Urinary bladder (tissue), 4 donors: ENCODE data around the gene RALGPS1. TPM values are rescaled to one million over a fixed set of nuclear protein-coding genes. Genes with fewer than 3 reads are reported as not detected.

Experiments used
- DNase-seq: peaks from one replicate; pipeline ENCODE4 v3.0.0-alpha.2; 2015; ENCODE audit errors: extremely low spot score
- H3K27ac ChIP-seq: one replicate; pipeline ENCODE4 v1.5.1; 2013; ENCODE audit warnings: low read depth, mild to moderate bottlenecking, moderate library complexity
- H3K36me3 ChIP-seq: one replicate; pipeline ENCODE4 v1.6.1; 2013; ENCODE audit warnings: mild to moderate bottlenecking, moderate library complexity; ENCODE audit not compliant: insufficient read depth
- H3K4me1 ChIP-seq: one replicate; pipeline ENCODE4 v1.6.1; 2013; ENCODE audit warnings: mild to moderate bottlenecking, moderate library complexity; ENCODE audit not compliant: insufficient read depth
- H3K4me3 ChIP-seq: one replicate; pipeline ENCODE4 v1.5.1; 2013; ENCODE audit warnings: low read depth, low read length
- WGBS: extraction: QIAGEN DNeasy Blood & Tissue Kit; methylation state at CpG from one replicate; pipeline ENCODE4 v1.1.7; 2013; 5-methylcytosine and 5-hydroxymethylcytosine counted together
- polyA plus RNA-seq: library from polyadenylated mRNA; stranded (reverse); fragments of 200-250 nt; gene quantifications from one replicate; pipeline ENCODE4 v1.2.3, GENCODE V29; 2013
- total RNA-seq: library from RNA; depleted of rRNA; stranded (reverse); fragments of >200 nt; gene quantifications from one replicate; pipeline ENCODE4 v1.2.3, GENCODE V29; 2014
- donor health status: healthy with polysubstance abuse.
- donor health status: healthy.

The RALGPS1 gene
- total and polyA plus RNA-seq, 2 donors = 8.9 to 21.8 TPM

DNA sequence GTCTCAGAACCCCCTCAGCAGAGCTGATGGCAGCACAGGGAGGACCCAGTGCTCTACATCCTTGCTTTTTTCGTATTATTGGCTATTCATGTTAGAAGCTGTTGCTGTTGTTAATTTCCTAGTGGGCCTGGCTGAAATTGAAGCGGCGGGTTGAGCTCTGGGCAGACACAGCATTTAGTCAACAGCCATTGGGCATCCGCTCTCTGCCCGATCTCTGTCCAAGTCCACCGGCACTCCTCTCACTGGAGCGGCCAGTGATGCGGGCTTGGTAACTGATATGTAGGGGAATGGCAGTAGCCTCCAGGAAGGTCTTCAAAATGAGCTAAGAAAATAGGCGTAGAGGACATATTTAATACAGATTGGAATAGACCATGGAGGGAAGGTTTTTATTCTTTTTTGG lies 348.7 kb downstream of the RALGPS1 start:
- no peak overlapping the region for H3K27ac ChIP-seq
- 91% methylated on average over 9 of the region's 9 CpGs for WGBS
- H3K4me1 ChIP-seq = no peaks in the 10 kb centered on the region

DNA sequence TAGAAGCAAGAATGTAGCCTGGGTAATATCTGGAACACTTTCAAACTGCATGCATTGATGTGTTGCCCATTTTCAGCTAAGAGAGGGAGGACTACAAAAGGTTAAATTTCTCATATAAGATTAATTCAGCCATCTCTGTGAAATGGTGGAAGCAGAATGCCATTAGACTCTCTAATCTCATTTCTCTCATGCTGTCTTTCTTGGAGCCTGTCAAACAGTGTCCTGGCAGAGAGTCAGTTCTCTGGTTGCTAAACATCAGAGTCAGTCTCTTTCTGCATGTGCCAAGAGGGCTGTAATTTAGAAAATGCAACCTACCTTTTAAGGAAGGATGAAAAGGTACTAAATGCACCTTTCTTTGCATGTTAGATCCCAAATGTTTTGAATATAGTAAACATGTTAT lies 349.1 kb downstream of the RALGPS1 start:
- Histone ChIP-seq H3K4me3 (no peak overlapping the region), H3K4me1 (no peaks in the 10 kb centered on the region), H3K27ac (no peak overlapping the region), H3K36me3 (no peaks in the 10 kb centered on the region)
- no peak for DNase-seq

More for the DNA sequence above, 348.7 kb downstream of the RALGPS1 start:
- Histone ChIP-seq H3K36me3 (no peaks in the 10 kb centered on the region), H3K4me3 (no peak overlapping the region)
- no peak for DNase-seq

DNA sequence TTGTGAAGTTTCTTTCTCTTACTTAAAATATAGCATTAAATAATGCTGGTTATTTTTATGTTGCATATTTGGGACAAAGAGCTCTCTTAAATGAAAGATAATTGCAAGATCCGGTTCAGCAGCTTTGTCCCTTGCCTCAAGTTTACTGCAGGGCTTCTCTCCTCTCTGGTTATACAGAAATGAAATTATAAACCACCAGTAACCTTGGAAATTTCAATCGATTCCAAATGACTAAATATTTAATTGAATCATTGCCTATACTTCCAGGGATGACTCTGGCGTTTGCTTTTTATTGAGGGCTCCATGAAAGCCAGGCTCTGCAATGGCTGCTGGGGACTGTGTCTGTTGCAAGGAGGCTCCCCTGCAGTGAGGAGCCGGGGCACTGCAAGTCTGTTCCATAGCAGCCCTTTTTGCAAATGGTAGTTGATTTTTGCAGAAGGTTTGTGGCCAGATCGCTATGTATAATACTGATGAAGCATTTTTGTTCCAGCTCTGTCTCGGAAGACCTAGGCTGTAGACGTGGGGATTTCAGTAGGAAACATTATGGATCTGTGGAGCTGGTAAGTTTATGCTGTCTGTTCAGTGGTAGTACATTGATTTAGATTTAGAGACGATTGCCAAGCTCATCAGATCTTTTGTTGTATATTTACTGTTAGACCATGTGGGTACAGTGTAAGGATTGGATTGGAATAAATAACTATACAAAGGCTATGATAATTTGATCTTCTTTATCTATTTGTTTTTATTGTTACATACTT lies 350.1 kb downstream of the RALGPS1 start, which contains the start of gene GARNL3:
TSS of gene GARNL3 (plus strand) at position 313 of the 758 bp plus-strand sequence. CDS start at position 417, 104 bp downstream.
- H3K27ac ChIP-seq = no peak within 1 kb of the TSS
- no peak within 1 kb of the TSS for H3K4me3 ChIP-seq
- DNase-seq = no peak
- no peaks in the 10 kb centered on the region for H3K4me1 ChIP-seq
- no peaks in the 10 kb centered on the region for H3K36me3 ChIP-seq
- WGBS = 29% methylated on average over 8 of the region's 8 CpGs

DNA sequence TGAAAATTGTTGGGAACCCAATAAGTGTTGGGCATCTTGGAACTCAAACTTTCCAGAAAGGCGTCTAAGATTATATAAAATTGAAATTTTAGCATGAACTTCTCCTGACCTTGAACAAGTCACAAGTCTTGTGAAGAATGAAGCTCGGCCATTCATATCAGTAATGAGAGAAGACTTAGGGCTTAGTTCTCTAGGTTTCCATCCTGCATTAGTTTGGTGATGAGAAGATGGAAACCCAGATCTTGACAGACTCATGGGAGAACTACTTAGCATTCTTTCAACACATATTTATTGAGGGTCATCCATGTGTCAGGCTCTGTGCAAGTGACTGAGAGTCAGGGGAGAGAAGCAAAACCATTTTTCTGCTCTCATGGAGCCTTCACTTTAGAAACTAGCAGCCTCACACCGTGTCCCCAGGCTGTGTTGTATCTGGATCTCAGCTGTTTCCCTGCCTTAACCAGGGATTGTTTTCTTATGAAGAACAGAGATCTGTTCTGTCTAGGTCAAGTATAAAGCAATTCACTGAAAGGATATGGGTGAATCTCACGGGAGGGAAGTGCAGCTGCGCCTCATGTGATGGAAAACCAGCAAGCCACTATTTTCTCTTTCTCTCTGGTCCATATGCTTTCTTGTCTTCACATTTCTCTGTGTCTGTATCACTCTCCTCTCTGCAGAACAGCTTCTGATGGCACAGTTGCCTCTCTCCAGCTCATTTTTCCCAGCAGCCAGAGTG lies 353.4 kb downstream of the RALGPS1 start:
- Histone ChIP-seq H3K4me3 (no peak overlapping the region), H3K27ac (no peak overlapping the region), H3K36me3 (peaks cover under 1% of the 10 kb centered on the region), H3K4me1 (no peaks in the 10 kb centered on the region)
- WGBS = 76% methylated on average over 5 of the region's 5 CpGs
- no peak for DNase-seq

DNA sequence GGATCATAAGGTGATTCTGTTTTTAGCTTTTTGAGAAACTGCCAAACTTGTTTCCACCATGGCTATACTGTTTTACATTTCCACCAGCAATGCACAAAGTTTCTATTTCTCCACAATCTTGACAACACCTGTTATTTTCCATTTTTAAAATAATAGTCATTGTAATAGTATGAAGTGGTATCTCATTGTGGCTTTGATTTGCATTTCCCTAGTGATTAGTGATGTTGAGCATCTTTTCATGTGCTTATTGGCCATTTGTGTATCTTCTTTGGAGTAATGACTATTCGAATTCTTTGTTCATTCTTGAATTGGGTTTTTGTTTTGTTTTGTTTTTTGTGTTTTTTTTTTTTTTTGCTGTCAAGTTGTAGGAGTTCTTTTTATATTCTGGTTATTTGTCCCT lies 354.9 kb downstream of the RALGPS1 start:
- 96% methylated on average over 1 of the region's 1 CpG for WGBS
- H3K27ac ChIP-seq = no peak overlapping the region
- peaks cover 2% of the 10 kb centered on the region for H3K36me3 ChIP-seq
- H3K4me3 ChIP-seq = no peak overlapping the region
- H3K4me1 ChIP-seq = no peaks in the 10 kb centered on the region
- no peak for DNase-seq

Other genes with a start within 250 kb of the RALGPS1 start
- gene ZBTB43, start 109.7 kb upstream of the RALGPS1 start, total RNA-seq = 11.2 TPM
- gene ZBTB43, start 109.7 kb upstream of the RALGPS1 start, polyA plus RNA-seq = 16.8 TPM
- 24.7 TPM for gene ZBTB34, start 54.1 kb upstream of the RALGPS1 start, total RNA-seq
- 4.3 TPM for gene ZBTB34, start 54.1 kb upstream of the RALGPS1 start, polyA plus RNA-seq
- gene ANGPTL2, start 207.9 kb downstream of the RALGPS1 start, total RNA-seq = 37.7 TPM
- 94.6 TPM for gene ANGPTL2, start 207.9 kb downstream of the RALGPS1 start, polyA plus RNA-seq